Panc1 (cell line): ENCODE data around the gene ZCCHC14. TPM values are rescaled to one million over a fixed set of nuclear protein-coding genes. Genes with fewer than 3 reads are reported as not detected.

ENCODE experiments used
- ATAC-seq: fragments of 200-7000 bp; cut with Tn5 transposase; 2 replicates; pipeline ENCODE4 v1.9.1; 2020; ENCODE audit warnings: mild to moderate bottlenecking, moderate library complexity
- BruUV-seq: library from RNA; stranded (reverse); fragments of 400-500 nt; replicated peaks from 2 replicates; lab custom pipeline; 2021; lab: Mats Ljungman, UMichigan
- CTCF ChIA-PET: fragments of 300-600 bp; sonication (Branson Sonifier 250); formaldehyde crosslinking; loops from one replicate; lab custom pipeline; 2022; ENCODE audit warnings: antibody characterized with exemption; lab: Charles Lee
- POLR2A ChIA-PET: fragments of 300-600 bp; sonication (Branson Sonifier 250); formaldehyde crosslinking; loops from one replicate; lab custom pipeline; 2022; ENCODE audit warnings: antibody characterized with exemption; lab: Charles Lee
- DNase-seq: peaks from one replicate; pipeline ENCODE4 v3.0.0-alpha.2; 2010; ENCODE audit warnings: low read depth, low spot score
- H3K27ac ChIP-seq: 2 replicates; pipeline ENCODE4 v1.5.1; 2011; ENCODE audit warnings: mild to moderate bottlenecking, low read length, inconsistent platforms
- H3K27me3 ChIP-seq: fragments of 200-500 bp; sonication (Bioruptor generic); 2 replicates; pipeline ENCODE4 v1.6.0; 2014; ENCODE audit warnings: low read length, inconsistent platforms; ENCODE audit not compliant: control insufficient read depth, insufficient read depth
- H3K36me3 ChIP-seq: fragments of 200-500 bp; sonication (Bioruptor generic); 2 replicates; pipeline ENCODE4 v1.5.1; 2014; ENCODE audit warnings: inconsistent platforms, mild to moderate bottlenecking, low read length, moderate library complexity; ENCODE audit not compliant: control insufficient read depth, insufficient read depth
- H3K4me1 ChIP-seq: 2 replicates; pipeline ENCODE4 v1.5.1; 2011; ENCODE audit warnings: inconsistent platforms, mild to moderate bottlenecking, low read length, moderate library complexity; ENCODE audit not compliant: control insufficient read depth, insufficient read depth
- H3K4me3 ChIP-seq, 2 experiments: 2 replicates each; pipeline ENCODE4 v1.5.1; 2011 to 2012; ENCODE audit warnings: low read depth in 2 of 2, low read length in 2 of 2, mild to moderate bottlenecking in 2 of 2, inconsistent platforms in 1 of 2, moderate library complexity in 1 of 2
- H3K9me3 ChIP-seq: fragments of 200-500 bp; sonication (Bioruptor generic); 2 replicates; pipeline ENCODE4 v1.5.1; 2014; ENCODE audit warnings: low read depth, mild to moderate bottlenecking, inconsistent platforms, low read length, moderate library complexity; ENCODE audit not compliant: control insufficient read depth, insufficient read depth
- CTCF ChIP-seq: fragments of 450-650 bp; IDR thresholded peaks from 2 replicates; pipeline ENCODE4 v1.5.1; 2017; ENCODE audit warnings: mild to moderate bottlenecking
- POLR2AphosphoS5 ChIP-seq: IDR thresholded peaks from 2 replicates; pipeline ENCODE4 v1.6.1; 2012; ENCODE audit warnings: mild to moderate bottlenecking, low read depth, low read length, moderate library complexity
- REST ChIP-seq, 2 experiments: IDR thresholded peaks; 2 replicates each; pipeline ENCODE4 v1.6.1; 2011 to 2012; ENCODE audit warnings: low read depth in 2 of 2, control low read depth in 1 of 2, low read length in 1 of 2, mild to moderate bottlenecking in 1 of 2, moderate library complexity in 1 of 2; ENCODE audit not compliant: insufficient read depth in 1 of 2
- SIN3A ChIP-seq: IDR thresholded peaks from 2 replicates; pipeline ENCODE4 v1.6.1; 2012; ENCODE audit warnings: low read depth, mild to moderate bottlenecking, low read length, moderate library complexity, borderline replicate concordance; ENCODE audit not compliant: insufficient read depth
- TCF7L2 ChIP-seq: IDR thresholded peaks from 2 replicates; pipeline ENCODE4 v1.6.1; 2011; ENCODE audit warnings: mild to moderate bottlenecking, low read depth, low read length, inconsistent platforms
- in situ Hi-C: cut with HindIII; loops from 2 replicates; pipeline ENCODE4 v1.10.0; 2016; ENCODE audit warnings: low sequenced_read_pairs, low pct_unique_long_range_greater_than_20kb
- intact Hi-C: fragments of 100-400 bp; cut with micrococcal nuclease; formaldehyde crosslinking; loops from one replicate; pipeline ENCODE4 v1.10.0; 2022; ENCODE audit not compliant: unreplicated experiment
- total RNA-seq: library from RNA; stranded (reverse); gene quantifications from one replicate; pipeline ENCODE4 v1.2.1, GENCODE V29; 2021; ENCODE audit not compliant: unreplicated experiment

ZCCHC14 gene
- total RNA-seq, 1 experiment from 2014 or later, result 35.0 TPM

- POLR2A ChIA-PET, result no interaction called here
- Histone ChIP-seq H3K27ac (no peak overlapping the region), H3K4me1 (no peaks in the 10 kb centered on the region), H3K27me3 (no peaks in the 10 kb centered on the region), H3K9me3 (no peaks in the 10 kb centered on the region), H3K4me3 (no peak overlapping the region), H3K36me3 (no peaks in the 10 kb centered on the region; the same call in 1 of the 2 replicates)
- TF ChIP-seq CTCF (no peak), TCF7L2 (no peak), REST (IDR thresholded peaks at IDR 0.05; ENCODE audit: insufficient read depth in 1 of 2, low read depth in 2 of 2, low read length in 1 of 2) (no peak), SIN3A (no peak), POLR2AphosphoS5 (no peak)
- DNase-seq (no peak), ATAC-seq (no peak)
- no TSS peak for BruUV-seq
- intact Hi-C loops (no loop called here), in situ Hi-C loops (no loop called here)
- CTCF ChIA-PET, result no interaction called here
Observed at GRCh38 chr16:87496447-87496801, 3.6 kb upstream of the ZCCHC14 start.

GRCh38 chr16:87495578-87496446 is 3.0 kb upstream of the ZCCHC14 start:
- TF ChIP-seq TCF7L2 (no peak), CTCF (no peak), POLR2AphosphoS5 (no peak), REST (IDR thresholded peaks at IDR 0.05; ENCODE audit: insufficient read depth in 1 of 2, low read depth in 2 of 2, low read length in 1 of 2) (no peak), SIN3A (no peak)
- no peaks in the 10 kb centered on the region for H3K27me3 ChIP-seq
- ATAC-seq, result no peak
- H3K4me3 ChIP-seq, result no peak overlapping the region
- H3K4me1 ChIP-seq, result no peaks in the 10 kb centered on the region
- DNase-seq, result no peak
- no TSS peak for BruUV-seq
- intact Hi-C loops, result no loop called here
- ChIA-PET CTCF (no interaction called here), POLR2A (no interaction called here)
- in situ Hi-C loops, result no loop called here
- H3K36me3 ChIP-seq, result no peaks in the 10 kb centered on the region; the same call in 1 of the 2 replicates
- no peak overlapping the region for H3K27ac ChIP-seq
- no peaks in the 10 kb centered on the region for H3K9me3 ChIP-seq
